Uterus (tissue), 4 donors: ENCODE data around the gene SLCO6A1. TPM values are rescaled to one million over a fixed set of nuclear protein-coding genes. Genes with fewer than 3 reads are reported as not detected.

Source experiments
- DNase-seq, 2 donors: peaks; one replicate each; pipeline ENCODE4 v3.0.0-alpha.2; 2019 to 2020
- H3K27ac ChIP-seq, 2 donors: fragments of 200-600 bp; sonication (generic); 1 replicate in 1 of 2; 2 replicates in 1 of 2; pipeline ENCODE4 v1.5.1; 2016 to 2018
- H3K27me3 ChIP-seq, 2 donors: fragments of 200-600 bp; sonication (generic); one replicate each; pipeline ENCODE4 v1.5.1; 2018 to 2019; ENCODE audit warnings: control low read depth in 1 of 2
- H3K36me3 ChIP-seq, 2 donors: fragments of 200-600 bp; sonication (generic); one replicate each; pipeline ENCODE4 v1.5.1; 2019; ENCODE audit warnings: control low read depth in 1 of 2
- H3K4me1 ChIP-seq, 2 donors: fragments of 200-600 bp; sonication (generic); one replicate each; pipeline ENCODE4 v1.5.1; 2018 to 2019; ENCODE audit warnings: control low read depth in 1 of 2
- H3K4me3 ChIP-seq, 2 donors: fragments of 200-600 bp; sonication (generic); 1 replicate in 1 of 2; 2 replicates in 1 of 2; pipeline ENCODE4 v1.5.1; 2018 to 2019; ENCODE audit warnings: mild to moderate bottlenecking in 1 of 2
- H3K9me3 ChIP-seq, 2 donors: fragments of 200-600 bp; sonication (generic); one replicate each; pipeline ENCODE4 v1.5.1; 2019; ENCODE audit warnings: control low read depth in 1 of 2
- POLR2A ChIP-seq, 2 donors: fragments of 450-650 bp; IDR thresholded peaks; one replicate each; pipeline ENCODE4 v1.6.1; 2016; ENCODE audit warnings: antibody characterized with exemption in 2 of 2, mild to moderate bottlenecking in 1 of 2, moderate library complexity in 1 of 2
- intact Hi-C: fragments of 100-400 bp; cut with DNase I; formaldehyde crosslinking; loops from one replicate; pipeline ENCODE4 v1.15.1; 2023; ENCODE audit warnings: low total_unique reads
- total RNA-seq, 4 donors: library from RNA; depleted of rRNA in 3 of 4; stranded (reverse); fragments of >200 nt in 3 of 4; gene quantifications; one replicate each; pipeline versions ENCODE4 v1.1.0 to v1.2.4, GENCODE V29; 2014 to 2023
- TF ChIP-seq, protein P1 (sequence below), 4 experiments: fragments of 200-600 bp in 2 of 4; fragments of 450-650 bp in 2 of 4; sonication (generic) in 2 of 4; IDR thresholded peaks; one replicate each; pipeline ENCODE4 v1.5.1; 2016 to 2019; ENCODE audit warnings: antibody characterized with exemption in 4 of 4, mild to moderate bottlenecking in 2 of 4, moderate library complexity in 1 of 4
- donor health status: DM: yes; HTN: yes; CAD: no.

Gene SLCO6A1
- total RNA-seq, 4 donors from 2014 or later = not detected

DNA sequence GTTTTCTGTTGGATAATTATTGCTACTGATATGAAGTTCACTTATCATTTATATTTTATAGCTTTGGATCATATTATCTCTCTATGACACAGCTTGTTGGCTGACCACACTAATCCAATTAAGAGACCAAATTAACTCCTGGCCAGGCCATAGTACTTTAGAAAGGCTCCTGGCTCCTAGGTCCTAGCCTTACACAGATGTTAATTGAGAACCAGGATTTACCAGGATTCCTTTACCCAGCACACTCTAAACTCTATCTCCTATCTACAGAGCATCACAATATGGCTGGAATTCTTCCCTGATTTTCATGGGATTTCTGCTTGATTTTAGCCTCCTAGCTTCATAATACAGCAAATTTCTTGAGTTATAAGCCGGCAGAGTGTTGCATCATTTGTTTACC, 80.3 kb downstream of the SLCO6A1 start:
- no peaks in the 10 kb centered on the region for H3K4me1 ChIP-seq

DNA sequence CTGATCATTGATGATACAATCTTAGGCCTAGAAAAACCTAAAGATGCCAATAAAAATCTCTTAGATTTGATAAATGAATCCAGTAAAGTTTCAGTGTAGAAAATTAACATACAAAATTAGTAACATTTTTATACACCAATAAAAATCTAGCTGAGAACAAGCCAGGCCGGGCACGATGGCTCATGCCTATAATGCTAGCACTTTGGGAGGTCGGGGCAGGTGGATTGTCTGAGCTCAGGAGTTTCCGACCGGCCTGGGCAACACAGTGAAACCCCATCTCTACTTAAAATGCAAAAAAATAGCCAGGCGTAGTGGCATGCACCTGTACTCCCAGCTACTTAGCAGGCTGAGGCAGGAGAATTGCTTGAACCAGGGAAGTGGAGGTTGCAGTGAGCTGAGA, 84.4 kb downstream of the SLCO6A1 start:
- Histone ChIP-seq H3K27me3 (no peaks in the 10 kb centered on the region), H3K27ac (no peak overlapping the region), H3K4me1 (no peaks in the 10 kb centered on the region), H3K9me3 (no peaks in the 10 kb centered on the region), H3K36me3 (no peaks in the 10 kb centered on the region), H3K4me3 (no peak overlapping the region)
- TF ChIP-seq POLR2A (IDR thresholded peaks at IDR 0.05) = no peak
- TF ChIP-seq, protein P1, sequence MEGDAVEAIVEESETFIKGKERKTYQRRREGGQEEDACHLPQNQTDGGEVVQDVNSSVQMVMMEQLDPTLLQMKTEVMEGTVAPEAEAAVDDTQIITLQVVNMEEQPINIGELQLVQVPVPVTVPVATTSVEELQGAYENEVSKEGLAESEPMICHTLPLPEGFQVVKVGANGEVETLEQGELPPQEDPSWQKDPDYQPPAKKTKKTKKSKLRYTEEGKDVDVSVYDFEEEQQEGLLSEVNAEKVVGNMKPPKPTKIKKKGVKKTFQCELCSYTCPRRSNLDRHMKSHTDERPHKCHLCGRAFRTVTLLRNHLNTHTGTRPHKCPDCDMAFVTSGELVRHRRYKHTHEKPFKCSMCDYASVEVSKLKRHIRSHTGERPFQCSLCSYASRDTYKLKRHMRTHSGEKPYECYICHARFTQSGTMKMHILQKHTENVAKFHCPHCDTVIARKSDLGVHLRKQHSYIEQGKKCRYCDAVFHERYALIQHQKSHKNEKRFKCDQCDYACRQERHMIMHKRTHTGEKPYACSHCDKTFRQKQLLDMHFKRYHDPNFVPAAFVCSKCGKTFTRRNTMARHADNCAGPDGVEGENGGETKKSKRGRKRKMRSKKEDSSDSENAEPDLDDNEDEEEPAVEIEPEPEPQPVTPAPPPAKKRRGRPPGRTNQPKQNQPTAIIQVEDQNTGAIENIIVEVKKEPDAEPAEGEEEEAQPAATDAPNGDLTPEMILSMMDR (IDR thresholded peaks at IDR 0.05) = no peak
- intact Hi-C loops = no loop called here
- DNase-seq = no peak

More for the DNA sequence above, 80.3 kb downstream of the SLCO6A1 start:
- TF ChIP-seq POLR2A (IDR thresholded peaks at IDR 0.05) = no peak
- TF ChIP-seq, protein P1 (IDR thresholded peaks at IDR 0.05) = no peak
- Histone ChIP-seq H3K27me3 (no peaks in the 10 kb centered on the region), H3K27ac (no peak overlapping the region), H3K9me3 (no peaks in the 10 kb centered on the region), H3K4me3 (no peak overlapping the region), H3K36me3 (no peaks in the 10 kb centered on the region)
- no peak for DNase-seq
- intact Hi-C loops = no loop called here

- intact Hi-C loops = no loop called here
- Histone ChIP-seq H3K27me3 (no peaks in the 10 kb centered on the region), H3K27ac (no peak overlapping the region), H3K4me3 (no peak overlapping the region), H3K9me3 (no peaks in the 10 kb centered on the region), H3K36me3 (no peaks in the 10 kb centered on the region), H3K4me1 (no peaks in the 10 kb centered on the region)
- no peak for DNase-seq
- TF ChIP-seq, protein P1 (IDR thresholded peaks at IDR 0.05) = no peak
Measured at GRCh38 chr5:102388235-102388634, 110.6 kb downstream of the SLCO6A1 start.

DNA sequence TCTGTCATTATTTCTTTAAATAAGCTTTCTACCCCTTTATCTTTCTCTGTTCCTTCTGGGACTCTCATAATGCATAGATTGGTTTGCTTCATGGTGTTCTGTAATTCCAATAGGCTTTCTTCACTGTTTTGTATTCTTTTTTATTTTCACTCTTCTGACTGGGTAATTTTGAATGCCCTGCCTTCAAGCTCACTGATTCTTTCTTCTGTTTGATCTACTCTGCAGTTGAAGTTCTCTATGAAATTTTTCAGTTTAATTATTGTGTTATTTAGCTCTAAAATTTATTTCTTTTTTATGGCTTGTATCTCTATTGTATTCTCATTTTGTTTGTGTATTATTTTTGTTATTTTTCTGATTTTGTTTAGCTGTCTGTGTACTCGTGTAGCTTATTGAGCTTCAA, 113.4 kb downstream of the SLCO6A1 start:
- Histone ChIP-seq H3K36me3 (no peaks in the 10 kb centered on the region), H3K4me1 (no peaks in the 10 kb centered on the region), H3K9me3 (no peaks in the 10 kb centered on the region), H3K27ac (no peak overlapping the region), H3K4me3 (no peak overlapping the region), H3K27me3 (no peaks in the 10 kb centered on the region)
- intact Hi-C loops = no loop called here
- no peak for TF ChIP-seq POLR2A (IDR thresholded peaks at IDR 0.05)
- TF ChIP-seq, protein P1 (IDR thresholded peaks at IDR 0.05) = no peak
- no peak for DNase-seq

DNA sequence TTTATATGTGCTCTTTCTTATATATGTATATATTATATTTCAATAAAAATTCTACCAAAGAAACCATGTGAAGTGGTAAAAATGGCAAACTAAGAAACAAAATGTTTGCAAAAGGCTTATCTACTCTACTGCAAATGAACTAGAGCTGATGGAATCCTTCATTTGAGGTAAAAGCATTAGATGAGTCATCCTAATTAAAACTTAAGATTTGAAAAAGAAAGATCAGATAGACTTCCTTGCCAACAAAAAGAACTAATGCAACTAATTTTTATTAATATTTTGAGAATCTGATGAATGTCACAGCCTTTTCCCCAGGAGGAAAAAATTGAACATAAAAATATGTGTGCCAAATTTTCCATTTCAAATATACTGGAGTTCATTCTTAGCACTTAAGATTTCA, 118.6 kb downstream of the SLCO6A1 start:
- Histone ChIP-seq H3K27me3 (no peaks in the 10 kb centered on the region), H3K27ac (no peak overlapping the region), H3K9me3 (no peaks in the 10 kb centered on the region), H3K36me3 (no peaks in the 10 kb centered on the region), H3K4me3 (no peak overlapping the region), H3K4me1 (no peaks in the 10 kb centered on the region)
- no peak for TF ChIP-seq POLR2A (IDR thresholded peaks at IDR 0.05)
- TF ChIP-seq, protein P1 (IDR thresholded peaks at IDR 0.05) = no peak
- intact Hi-C loops = no loop called here
- no peak for DNase-seq
